Vagina (tissue), 2 donors: ENCODE results near the gene KCNJ15.

Experiments
- POLR2A ChIP-seq, 2 donors: fragments of 450-650 bp; IDR thresholded peaks; one replicate each; pipeline ENCODE4 v1.6.1; 2017; ENCODE audit warnings: antibody characterized with exemption in 2 of 2, mild to moderate bottlenecking in 2 of 2, moderate library complexity in 2 of 2
- POLR2AphosphoS5 ChIP-seq, 2 donors: sonication (generic); formaldehyde crosslinking; IDR thresholded peaks; one replicate each; pipeline ENCODE4 v1.9.0; 2017; ENCODE audit warnings: antibody characterized with exemption in 2 of 2, mild to moderate bottlenecking in 2 of 2, low read depth in 1 of 2; ENCODE audit not compliant: insufficient read depth in 1 of 2
- TF ChIP-seq, protein P1 (sequence below), 3 experiments: fragments of 450-650 bp in 2 of 3; fragments of 200-600 bp in 1 of 3; sonication (generic) in 1 of 3; IDR thresholded peaks; one replicate each; pipeline ENCODE4 v1.5.1; 2017 to 2019; ENCODE audit warnings: antibody characterized with exemption in 3 of 3, mild to moderate bottlenecking in 2 of 3, moderate library complexity in 2 of 3

DNA sequence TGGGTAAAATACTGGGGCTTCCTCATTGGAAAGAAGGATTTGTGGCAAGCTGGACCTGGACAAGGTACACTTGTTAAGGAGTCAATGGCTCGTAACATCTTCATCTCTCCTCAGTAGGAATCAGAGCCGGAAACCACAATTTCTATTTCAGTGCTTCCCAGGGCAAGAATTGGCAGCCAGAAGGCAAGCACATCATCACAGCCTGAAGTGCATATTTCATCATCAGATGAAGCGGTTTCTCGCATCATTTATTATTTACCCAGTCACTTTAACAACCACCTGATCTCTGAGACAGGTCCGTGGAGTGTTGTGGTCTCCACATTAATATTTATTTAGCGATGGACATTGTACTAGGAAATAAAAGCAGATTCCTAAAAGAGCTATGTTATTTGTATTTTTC is 55.0 kb downstream of the KCNJ15 start:
- TF ChIP-seq, protein P1, sequence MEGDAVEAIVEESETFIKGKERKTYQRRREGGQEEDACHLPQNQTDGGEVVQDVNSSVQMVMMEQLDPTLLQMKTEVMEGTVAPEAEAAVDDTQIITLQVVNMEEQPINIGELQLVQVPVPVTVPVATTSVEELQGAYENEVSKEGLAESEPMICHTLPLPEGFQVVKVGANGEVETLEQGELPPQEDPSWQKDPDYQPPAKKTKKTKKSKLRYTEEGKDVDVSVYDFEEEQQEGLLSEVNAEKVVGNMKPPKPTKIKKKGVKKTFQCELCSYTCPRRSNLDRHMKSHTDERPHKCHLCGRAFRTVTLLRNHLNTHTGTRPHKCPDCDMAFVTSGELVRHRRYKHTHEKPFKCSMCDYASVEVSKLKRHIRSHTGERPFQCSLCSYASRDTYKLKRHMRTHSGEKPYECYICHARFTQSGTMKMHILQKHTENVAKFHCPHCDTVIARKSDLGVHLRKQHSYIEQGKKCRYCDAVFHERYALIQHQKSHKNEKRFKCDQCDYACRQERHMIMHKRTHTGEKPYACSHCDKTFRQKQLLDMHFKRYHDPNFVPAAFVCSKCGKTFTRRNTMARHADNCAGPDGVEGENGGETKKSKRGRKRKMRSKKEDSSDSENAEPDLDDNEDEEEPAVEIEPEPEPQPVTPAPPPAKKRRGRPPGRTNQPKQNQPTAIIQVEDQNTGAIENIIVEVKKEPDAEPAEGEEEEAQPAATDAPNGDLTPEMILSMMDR (IDR thresholded peaks at IDR 0.05) = no peak
- no peak for TF ChIP-seq POLR2AphosphoS5 (IDR thresholded peaks at IDR 0.05; ENCODE audit: insufficient read depth in 1 of 2, low read depth in 1 of 2)
- TF ChIP-seq POLR2A (IDR thresholded peaks at IDR 0.05) = no peak
